Stimulated activated CD8-positive, alpha-beta memory T cell treated with anti-CD3 and anti-CD28 coated beads, Interleukin-15, amount 100 ng/mL, for 4 hours (primary cell): Measurements from ENCODE around the gene COX6B2.

Experiments
- DNase-seq, 2 donors: peaks; one replicate each; pipeline ENCODE4 v3.0.0-alpha.2; 2020; ENCODE audit warnings: low read depth in 2 of 2

Gene COX6B2

GRCh38 chr19:55312621-55313512, 41.7 kb downstream of the COX6B2 start:
- DNase-seq = no peak

GRCh38 chr19:55311797-55312196, 42.7 kb downstream of the COX6B2 start:
- no peak for DNase-seq

- DNase-seq = no peak
Measured at GRCh38 chr19:55311397-55311796, 43.1 kb downstream of the COX6B2 start.

GRCh38 chr19:55310498-55310897, 44.0 kb downstream of the COX6B2 start:
- no peak for DNase-seq

- no peak for DNase-seq
Measured at GRCh38 chr19:55309448-55309847, 45.1 kb downstream of the COX6B2 start.

GRCh38 chr19:55308281-55308680, 46.2 kb downstream of the COX6B2 start:
- no peak for DNase-seq

- no peak for DNase-seq
Measured at GRCh38 chr19:55306712-55307111, 47.8 kb downstream of the COX6B2 start.

GRCh38 chr19:55305983-55306562, 48.4 kb downstream of the COX6B2 start:
- no peak for DNase-seq

GRCh38 chr19:55305491-55305890, 49.0 kb downstream of the COX6B2 start:
- no peak for DNase-seq

GRCh38 chr19:55304980-55305379, 49.5 kb downstream of the COX6B2 start:
- DNase-seq = no peak

GRCh38 chr19:55304279-55304978, 50.1 kb downstream of the COX6B2 start:
- DNase-seq = no peak

GRCh38 chr19:55303477-55303876, 51.0 kb downstream of the COX6B2 start:
- no peak for DNase-seq

- no peak for DNase-seq
Measured at GRCh38 chr19:55302318-55302703, 52.2 kb downstream of the COX6B2 start.

- peak; percentile 87 to 90 for DNase-seq
Measured at GRCh38 chr19:55301459-55302317, 52.8 kb downstream of the COX6B2 start.

GRCh38 chr19:55300886-55301458, 53.5 kb downstream of the COX6B2 start:
- no peak for DNase-seq

GRCh38 chr19:55299991-55300390, 54.5 kb downstream of the COX6B2 start:
- DNase-seq = no peak
